NCI-H2081 (cell line): ENCODE measurements around the gene COL8A1.
"Not testable (repeated sequence)": the region's sequence is repeated elsewhere in the genome, so short reads cannot be mapped to it uniquely, and the experiment has no call there.

Experiments used
- DNase-seq, 2 experiments: peaks; one replicate each; lab custom pipeline; 2025; lab: John Stamatoyannopoulos, UW

Gene COL8A1

GRCh38 chr3:99638167-99638948 lies at the start of gene COL8A1:
TSS of gene COL8A1 (plus strand) at chr3:99638594. CDS start at chr3:99790683, 152,089 bp downstream.
- no peak for DNase-seq

DNA sequence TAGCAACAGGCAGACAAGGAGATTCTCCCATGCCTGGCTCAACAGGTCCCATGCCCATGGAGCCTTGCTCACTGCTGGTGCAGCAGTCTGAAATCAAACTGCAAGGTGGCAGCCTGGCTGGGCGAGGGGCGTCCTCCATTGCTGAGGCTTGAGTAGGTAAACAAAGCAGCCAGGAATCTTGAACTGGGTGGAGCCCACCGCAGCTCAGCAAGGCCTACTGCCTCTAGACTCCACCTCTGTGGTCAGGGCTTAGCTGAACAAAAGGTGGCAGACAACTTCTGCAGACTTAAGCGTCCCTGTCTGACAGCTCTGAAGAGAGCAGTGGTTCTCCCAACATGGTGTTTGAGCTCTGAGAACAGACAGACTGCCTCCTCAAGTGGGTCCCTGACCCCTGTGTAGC lies 49.2 kb upstream of the COL8A1 start:
- DNase-seq: not testable (repeated sequence)

DNA sequence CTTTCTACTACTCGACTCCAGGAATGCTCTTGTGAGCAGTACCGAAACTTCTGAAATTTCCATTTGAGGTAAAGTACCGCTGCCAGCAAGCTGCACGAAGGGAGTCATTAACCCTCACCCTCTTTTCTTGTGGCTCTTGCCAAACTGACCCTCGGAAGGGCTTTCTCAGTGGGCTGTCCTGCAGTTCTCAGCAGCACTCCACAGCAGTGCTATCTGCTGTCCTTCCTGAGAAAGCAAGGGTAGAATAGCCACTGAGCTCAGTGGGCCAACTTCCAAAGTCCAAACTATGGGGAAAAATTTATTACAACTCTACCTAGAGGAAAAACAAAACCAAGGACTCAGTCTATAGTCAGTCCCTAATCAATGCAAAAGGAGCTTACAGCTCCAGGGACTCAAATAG lies 38.5 kb upstream of the COL8A1 start:
- DNase-seq: no peak

GRCh38 chr3:99601515-99601914 lies 36.9 kb upstream of the COL8A1 start:
- DNase-seq: no peak

- DNase-seq: no peak
Measured at GRCh38 chr3:99602183-99602582, 36.2 kb upstream of the COL8A1 start.

DNA sequence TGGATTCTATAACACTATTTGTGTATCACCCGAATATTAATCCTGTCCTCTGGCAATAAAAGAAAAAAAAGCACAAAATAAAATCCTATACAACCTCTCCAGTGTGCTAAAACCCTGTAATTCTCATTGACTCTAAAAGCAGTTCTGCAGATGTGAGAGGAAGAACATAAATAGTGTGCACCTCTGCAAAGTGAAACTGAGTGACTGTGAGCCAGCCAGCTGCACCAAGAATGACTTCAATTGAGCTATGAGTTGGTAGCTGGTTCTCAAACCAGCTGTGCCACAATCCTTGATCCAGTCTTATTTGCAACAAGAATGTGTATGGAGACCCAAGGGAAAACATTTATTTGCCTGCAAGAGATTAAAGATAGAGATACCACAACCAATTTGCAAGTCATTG lies 31.2 kb upstream of the COL8A1 start:
- DNase-seq: no peak

GRCh38 chr3:99614768-99615167 lies 23.6 kb upstream of the COL8A1 start:
- no peak for DNase-seq

DNA sequence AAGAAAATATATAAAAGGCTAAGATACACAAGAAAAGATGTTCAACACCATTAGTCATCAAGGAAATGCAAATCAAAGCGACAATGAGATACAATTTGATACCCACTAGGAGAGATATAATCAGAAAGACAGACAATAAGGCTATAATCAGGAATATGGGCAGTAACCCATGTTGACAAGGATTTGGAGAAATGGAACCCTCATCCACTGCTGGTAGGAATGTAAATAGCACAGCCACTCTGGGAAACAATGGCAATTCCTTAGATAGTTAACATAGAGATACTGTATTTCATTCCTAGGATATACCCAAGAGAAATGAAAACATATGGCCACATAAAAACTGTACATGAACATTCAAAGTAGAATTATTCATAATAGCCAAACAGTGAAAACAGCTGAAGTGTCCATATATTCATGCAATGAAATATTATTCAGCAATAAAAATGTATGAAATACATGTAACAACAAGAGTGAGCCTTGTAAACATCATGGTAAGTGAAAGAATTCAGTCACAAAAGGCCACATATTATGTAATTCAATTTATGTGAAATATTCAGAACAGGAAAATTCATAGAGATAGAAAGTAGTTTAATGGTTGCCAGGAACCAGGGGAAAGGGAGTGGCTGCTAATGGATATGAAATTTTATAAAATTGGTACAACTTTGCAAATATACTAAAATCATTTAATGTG lies 18.2 kb upstream of the COL8A1 start:
- DNase-seq: no peak

GRCh38 chr3:99620976-99621375 lies 17.4 kb upstream of the COL8A1 start:
- DNase-seq: no peak

DNA sequence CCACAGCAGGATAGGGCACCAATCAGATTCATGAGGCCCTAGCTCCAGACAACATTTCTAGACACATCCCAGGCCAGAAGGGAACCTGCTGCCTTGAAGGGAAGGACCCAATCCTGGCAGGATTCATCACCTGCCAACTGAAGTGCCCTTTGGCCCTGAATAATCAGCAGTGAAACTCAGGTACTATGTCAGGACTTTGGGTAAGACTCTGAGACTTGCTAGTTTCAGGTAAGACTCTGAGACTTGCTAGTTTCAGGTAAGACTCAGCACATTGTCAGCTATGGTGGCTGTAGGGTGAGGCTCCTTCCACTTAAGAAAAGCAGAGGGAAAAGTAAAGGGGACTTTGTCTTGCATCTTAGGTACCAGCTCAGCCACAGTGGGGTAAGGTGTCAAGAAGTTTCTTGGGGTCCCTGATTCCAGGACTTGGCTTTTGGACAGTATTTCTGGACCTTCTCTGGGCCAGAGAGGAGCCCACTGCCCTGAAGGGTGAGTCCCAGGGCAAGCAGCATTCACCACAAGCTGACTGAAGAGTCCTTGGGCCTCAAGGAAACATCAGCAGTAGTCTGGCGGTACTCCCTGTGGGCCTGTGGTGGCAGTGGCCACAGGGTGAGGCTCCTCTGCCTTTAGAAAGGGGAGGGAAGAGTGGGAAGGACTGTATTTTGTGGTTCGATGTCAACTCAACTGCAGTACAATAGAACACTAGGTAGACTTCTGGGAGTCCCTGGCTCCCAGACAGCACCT lies 13.7 kb upstream of the COL8A1 start:
- DNase-seq: no peak

DNA sequence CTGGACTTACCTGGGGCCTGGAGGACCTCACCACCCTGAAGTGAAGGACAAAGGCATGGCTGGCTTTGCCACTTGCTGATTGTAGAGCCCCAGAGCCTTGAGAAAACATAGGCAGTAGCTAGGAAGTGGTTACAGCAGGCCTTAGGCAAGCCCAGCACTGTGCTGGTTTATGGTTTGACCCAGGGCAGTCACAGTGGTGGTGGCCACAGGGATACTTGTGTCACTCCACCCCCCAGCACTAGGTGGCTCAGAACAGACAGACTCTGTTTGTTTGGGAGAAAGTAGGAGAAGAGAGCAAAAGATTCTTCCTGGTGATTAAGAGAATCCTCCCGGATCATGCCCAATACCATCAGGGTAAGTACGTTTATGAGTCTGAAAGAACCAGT lies 13.2 kb upstream of the COL8A1 start:
- DNase-seq: no peak

DNA sequence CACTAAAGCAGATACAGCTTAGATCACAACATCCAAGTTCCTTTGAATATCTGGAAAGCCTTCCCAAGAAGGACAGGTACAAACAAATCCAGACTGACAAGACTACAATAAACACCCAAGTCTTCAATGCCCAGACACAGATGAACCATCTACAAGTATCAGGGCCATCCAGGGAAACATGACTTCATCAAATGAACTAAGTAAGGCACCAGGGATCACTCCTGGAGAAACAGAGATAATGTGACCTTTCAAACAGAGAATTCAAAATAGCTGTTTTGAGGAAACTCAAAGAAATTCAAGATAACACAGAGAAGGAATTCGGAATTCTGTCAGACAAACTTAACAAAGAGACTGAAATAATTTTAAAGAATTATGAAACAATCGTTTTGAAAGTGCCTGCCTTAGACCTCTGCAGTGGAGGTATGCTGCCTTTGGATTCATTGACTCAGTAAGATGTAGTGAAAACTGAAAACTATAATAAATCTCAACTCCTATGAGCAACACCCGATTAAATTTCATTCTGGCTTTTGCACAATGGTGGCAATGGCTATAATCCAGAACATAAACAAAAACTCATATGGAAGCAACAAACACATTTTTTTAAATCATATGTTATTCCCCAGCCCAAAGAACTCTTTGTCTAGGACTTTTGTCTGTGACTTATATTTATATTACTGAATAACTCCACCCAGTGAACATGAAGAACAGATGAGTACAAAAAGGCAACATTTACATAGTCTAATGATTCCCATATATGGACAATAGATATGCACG lies 12.6 kb upstream of the COL8A1 start:
- no peak for DNase-seq

- no peak for DNase-seq
Measured at GRCh38 chr3:99626417-99626788, 12.0 kb upstream of the COL8A1 start.

DNA sequence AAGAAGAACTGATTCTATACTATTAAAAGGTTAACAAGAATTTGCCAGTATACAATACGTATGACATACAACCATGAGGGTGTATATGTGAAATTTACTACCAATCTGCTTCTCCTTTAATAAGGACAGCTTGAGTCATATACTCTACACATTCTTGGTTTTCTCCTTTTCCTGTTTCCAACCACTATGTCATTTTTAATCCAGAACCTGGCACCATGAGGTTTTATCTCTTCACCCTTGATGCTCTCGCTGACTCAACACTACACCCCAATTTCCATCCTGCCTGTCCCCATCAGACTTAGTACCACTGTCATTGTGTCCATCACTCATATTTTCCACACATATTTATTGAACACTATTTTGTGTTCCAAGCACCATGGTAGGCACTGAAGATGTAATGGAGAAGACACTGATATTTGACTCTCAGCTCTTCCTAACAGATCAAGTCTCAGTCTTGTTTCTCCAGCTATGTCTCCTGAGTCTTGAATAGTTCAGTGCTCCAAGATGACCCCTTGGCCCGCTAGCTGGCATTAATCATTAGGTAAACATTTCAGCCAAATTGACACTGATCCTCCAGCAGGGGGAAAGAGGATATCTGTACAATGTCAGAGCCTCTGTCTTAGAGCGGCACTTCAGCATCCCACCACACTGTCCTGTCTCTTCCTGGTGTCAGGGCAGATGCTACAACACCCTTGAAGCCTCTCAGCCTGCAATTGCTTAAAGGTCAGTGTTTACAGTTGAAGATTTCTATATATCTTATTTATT lies 11.2 kb upstream of the COL8A1 start:
- no peak for DNase-seq

DNA sequence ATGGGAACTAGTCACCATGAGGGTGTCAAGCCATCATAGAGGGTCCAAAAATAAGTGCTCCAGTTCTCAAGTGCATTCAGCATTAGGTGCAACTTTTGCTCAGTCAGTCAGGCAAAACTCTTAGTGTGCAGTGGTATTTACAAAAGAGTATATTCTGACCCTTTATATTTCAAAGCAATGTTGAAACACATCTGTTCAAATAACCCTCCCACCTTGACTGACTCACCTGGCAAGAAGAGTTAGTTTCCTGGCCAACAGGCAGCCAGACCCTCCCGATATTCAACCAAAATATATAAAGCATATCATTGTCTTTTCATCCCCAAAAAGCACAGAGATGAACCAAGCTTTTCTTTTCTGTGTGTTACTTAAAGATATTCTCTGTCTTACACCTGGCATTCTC lies 7.6 kb upstream of the COL8A1 start:
- no peak for DNase-seq

DNA sequence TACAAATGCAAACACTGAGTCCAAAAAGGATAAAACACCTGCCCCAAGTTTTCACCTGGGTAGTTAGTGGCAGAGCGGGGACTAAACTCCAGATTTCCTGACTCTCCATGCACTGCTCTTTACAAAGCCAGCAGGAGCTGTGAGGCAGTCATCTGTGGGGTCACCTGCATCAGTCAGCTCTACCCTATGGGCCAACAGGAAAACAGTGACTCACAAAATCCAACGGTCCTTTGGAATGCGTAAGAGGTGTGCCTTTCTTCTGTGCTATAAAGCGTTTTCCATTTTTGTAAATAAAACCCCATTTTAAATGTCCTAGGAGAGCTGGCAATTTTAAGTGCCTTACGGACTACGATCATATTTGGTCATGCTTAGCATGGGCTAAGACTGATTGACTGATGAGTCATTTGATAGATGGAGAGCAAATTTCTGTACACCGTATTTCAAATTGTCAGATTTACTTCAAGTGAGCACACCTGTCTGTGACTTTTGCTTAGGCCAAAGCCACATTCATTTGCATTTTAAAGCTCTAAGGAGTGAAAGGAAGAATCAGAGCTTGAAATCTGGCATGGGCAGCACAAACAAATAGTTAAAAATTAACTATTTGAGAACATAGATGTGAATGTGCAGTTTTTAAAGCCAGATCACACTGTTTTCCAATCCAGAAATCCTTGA lies 4.4 kb upstream of the COL8A1 start:
- no peak for DNase-seq

DNA sequence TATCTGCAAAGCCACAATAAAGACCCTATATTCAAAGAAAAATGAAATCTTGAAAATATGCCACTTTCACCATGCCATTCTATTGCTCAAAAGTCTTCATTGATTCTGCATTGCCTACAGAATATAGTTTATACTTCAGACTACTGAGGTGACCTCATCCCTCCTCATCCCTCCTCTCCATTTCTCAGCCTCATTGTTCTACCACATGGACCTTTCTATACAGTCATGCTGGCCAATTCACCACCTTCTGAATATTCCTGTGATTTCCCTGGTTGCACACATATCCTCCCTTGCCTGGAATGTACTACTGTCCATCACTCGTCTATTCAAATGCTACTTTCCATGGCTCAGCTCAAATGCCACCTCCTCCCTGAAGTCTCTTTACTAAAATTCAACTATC lies 3.5 kb upstream of the COL8A1 start:
- no peak for DNase-seq

DNA sequence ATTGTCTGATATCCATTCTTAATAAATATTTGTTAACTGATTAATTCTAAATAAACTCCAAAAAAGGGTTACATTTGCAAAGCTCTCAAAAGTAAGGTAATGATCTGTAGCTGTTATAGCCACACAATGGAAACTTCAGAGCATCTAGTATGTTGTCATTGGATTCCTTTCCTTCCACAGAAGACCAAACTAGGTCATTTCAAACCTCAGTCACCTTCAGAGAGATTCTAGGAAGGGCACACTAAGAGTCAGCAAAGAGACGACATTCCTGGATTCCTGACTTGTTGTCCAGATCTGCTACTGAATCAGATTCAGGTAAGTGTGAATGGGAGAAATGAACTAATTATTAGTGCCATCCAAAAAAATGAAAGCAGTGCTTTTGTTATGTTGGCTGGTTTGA lies 3.0 kb upstream of the COL8A1 start:
- no peak for DNase-seq

DNA sequence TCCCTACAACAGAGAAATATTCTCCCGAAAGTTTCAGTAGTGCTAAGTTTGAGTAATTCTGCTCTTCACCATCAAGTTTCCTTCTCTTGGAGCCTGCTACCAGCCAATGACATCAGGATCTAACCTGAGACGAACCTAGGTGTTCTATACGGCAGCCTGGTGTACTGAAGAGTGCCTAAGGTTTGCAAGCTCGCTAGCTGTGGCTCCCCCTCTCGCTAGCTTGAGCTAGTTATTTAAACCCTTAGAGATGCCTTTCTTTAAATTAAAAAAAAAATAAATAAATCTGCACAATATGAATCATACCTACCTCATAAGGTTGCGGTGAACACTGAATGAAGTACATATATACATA lies 1.4 kb upstream of the COL8A1 start:
- DNase-seq: no peak

- DNase-seq: no peak
Measured at GRCh38 chr3:99637368-99638111, 854 bp upstream of the COL8A1 start.
